GM06990 (cell line): ENCODE data around the gene PTGES.
A peak's percentile ranks its signal among the peaks of the same experiment; 100 is the strongest.
"Not testable (repeated sequence)": the region's sequence is repeated elsewhere in the genome, so short reads cannot be mapped to it uniquely, and the experiment has no call there.

Experiments
- DNase-seq: peaks from one replicate; pipeline ENCODE4 v3.0.0-alpha.2; 2011; ENCODE audit not compliant: insufficient read length; ENCODE audit errors: extremely low read depth
- H3K27me3 ChIP-seq: replicated peaks from 2 replicates; pipeline ENCODE4 v1.6.0; 2011; ENCODE audit warnings: low read length; ENCODE audit not compliant: control insufficient read depth, insufficient read depth
- H3K36me3 ChIP-seq: 2 replicates; pipeline ENCODE4 v1.5.1; 2011; ENCODE audit warnings: low read length; ENCODE audit not compliant: control insufficient read depth, insufficient read depth
- H3K4me3 ChIP-seq: replicated peaks from 2 replicates; pipeline ENCODE4 v1.5.1; 2011; ENCODE audit warnings: low read depth, mild to moderate bottlenecking, control low read depth, low read length
- TF ChIP-seq, protein P1 (sequence below): IDR thresholded peaks from 2 replicates; pipeline ENCODE4 v1.5.1; 2011; ENCODE audit warnings: low read length, control low read depth, mild to moderate bottlenecking, inconsistent platforms; ENCODE audit not compliant: insufficient read depth, poor library complexity, severe bottlenecking

PTGES gene

DNA sequence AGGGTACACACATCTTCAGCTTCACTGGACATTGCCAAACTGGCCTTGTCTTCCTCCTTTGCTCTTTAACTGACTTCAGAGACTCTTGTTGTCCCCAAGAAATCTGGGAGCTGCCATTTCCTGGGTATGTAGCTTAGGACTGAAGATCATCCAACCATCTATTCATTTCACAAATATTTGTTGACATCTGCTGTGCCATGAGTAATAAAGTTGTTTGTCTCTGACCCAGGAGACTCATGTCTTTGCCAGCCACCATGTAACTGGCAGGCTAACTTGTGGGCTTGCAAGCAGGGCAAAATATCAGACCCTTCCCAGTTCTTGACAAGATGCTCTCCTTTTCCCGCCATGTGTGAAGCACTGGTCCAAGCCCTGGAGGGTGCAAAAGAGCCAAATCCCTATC is 33.0 kb upstream of the PTGES start:
- TF ChIP-seq, protein P1, sequence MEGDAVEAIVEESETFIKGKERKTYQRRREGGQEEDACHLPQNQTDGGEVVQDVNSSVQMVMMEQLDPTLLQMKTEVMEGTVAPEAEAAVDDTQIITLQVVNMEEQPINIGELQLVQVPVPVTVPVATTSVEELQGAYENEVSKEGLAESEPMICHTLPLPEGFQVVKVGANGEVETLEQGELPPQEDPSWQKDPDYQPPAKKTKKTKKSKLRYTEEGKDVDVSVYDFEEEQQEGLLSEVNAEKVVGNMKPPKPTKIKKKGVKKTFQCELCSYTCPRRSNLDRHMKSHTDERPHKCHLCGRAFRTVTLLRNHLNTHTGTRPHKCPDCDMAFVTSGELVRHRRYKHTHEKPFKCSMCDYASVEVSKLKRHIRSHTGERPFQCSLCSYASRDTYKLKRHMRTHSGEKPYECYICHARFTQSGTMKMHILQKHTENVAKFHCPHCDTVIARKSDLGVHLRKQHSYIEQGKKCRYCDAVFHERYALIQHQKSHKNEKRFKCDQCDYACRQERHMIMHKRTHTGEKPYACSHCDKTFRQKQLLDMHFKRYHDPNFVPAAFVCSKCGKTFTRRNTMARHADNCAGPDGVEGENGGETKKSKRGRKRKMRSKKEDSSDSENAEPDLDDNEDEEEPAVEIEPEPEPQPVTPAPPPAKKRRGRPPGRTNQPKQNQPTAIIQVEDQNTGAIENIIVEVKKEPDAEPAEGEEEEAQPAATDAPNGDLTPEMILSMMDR: no peak
- Histone ChIP-seq H3K36me3 (no peaks in the 10 kb centered on the region), H3K27me3 (no peaks in the 10 kb centered on the region), H3K4me3 (no peak overlapping the region)
- no peak for DNase-seq

DNA sequence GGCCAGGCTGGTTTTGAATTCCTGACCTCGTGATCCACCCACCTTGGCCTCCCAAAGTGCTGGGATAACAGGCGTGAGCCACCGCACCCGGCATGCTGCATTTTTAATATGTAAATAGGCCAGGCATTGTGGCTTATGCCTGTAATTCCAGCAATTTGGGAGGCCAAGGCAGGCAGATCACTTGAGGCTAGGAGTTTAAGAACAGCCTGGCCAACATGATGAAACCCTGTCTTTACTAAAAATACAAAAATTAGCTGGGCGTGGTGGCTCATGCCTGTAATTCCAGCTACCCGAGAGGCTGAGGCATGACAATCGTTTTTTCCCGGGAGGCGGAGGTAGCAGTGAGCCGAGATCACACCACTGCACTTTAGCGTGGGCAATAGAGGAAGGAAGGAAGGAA is 32.1 kb upstream of the PTGES start:
- not testable (repeated sequence) for H3K4me3 ChIP-seq, DNase-seq, H3K36me3 ChIP-seq, H3K27me3 ChIP-seq

DNA sequence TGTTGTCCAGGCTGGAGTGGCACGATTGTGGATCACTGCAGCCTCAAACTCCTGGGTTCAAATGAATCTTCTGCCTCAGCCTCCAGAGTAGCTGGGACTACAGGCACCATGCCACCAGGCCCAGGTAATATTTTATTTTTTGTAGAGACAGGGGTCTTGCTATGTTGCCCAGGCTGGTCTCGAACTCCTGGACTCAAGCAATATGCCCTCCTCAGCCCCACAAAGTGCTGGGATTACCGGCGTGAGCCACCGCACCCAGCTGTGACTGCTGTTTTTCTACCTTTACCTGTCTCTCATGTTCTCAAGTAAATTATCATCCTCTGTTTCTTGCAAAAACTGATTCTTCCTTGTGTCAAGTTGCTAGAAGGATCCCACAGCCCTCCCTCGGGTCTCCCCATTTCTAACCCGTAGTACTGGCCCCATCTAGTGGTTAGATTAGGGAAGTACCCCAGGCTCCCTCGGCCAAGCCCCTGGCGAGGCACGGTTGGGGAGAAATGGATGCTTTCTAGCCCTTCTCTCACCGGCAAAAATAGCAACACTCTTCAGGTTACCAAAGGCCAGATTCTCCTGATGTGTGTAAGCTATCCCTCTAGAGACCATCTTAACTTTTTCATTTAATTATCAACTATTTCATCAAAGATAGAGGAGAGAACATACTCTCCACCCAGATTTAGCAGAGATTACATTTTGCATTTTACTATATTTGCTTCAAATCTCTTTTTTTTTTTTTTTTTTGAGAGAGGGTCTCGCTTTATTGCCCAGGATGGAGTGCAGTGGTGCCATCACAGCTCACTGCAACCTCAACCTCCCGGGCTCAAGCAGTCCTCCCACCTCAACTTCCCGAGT is 30.9 kb upstream of the PTGES start:
- no peak overlapping the region for H3K4me3 ChIP-seq
- DNase-seq: peak; percentile 35
- no peaks in the 10 kb centered on the region for H3K27me3 ChIP-seq
- TF ChIP-seq, protein P1: peak; percentile 86
- no peaks in the 10 kb centered on the region for H3K36me3 ChIP-seq

DNA sequence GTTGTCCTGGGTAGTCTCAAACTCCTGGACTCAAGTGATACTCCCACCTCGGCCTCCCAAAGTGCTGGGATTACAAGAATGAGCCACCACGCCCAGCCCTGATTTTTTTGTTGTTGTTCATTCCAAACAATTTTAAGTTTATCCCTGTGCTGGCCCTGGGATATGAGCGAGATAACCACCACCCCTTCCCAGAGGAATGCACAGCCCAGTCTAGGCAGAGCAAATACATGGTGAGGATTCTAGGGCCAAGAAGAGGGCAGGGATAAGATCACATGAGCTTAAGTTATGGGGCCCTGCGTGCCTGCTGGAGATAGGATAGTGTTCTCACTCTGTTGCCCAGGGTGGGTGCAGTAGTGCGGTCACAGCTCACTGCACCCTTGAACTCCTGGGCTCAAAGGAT is 29.1 kb upstream of the PTGES start:
- TF ChIP-seq, protein P1: no peak
- Histone ChIP-seq H3K27me3 (peaks cover 2% of the 10 kb centered on the region), H3K4me3 (no peak overlapping the region), H3K36me3 (no peaks in the 10 kb centered on the region)
- DNase-seq: no peak

DNA sequence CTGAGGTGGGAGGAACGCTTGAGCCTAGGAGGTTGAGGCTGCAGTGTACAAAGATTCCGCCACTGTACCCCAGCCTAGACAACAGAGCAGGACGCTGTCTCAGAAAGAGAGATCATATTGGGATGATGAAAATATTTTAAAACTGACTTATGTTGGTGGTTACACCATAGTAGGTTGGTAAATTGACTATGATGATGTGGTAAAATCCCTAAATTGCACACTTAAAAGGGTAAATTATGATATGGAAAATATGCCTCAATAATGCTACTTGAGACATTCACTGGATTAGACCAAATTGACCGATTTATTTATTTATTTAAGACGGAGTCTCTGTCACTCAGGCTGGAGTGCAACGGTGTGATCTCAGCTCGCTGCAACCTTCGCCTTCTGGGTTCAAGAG is 28.3 kb upstream of the PTGES start:
- no peak for DNase-seq
- TF ChIP-seq, protein P1: no peak
- Histone ChIP-seq H3K27me3 (peaks cover 2% of the 10 kb centered on the region), H3K4me3 (no peak overlapping the region), H3K36me3 (no peaks in the 10 kb centered on the region)

DNA sequence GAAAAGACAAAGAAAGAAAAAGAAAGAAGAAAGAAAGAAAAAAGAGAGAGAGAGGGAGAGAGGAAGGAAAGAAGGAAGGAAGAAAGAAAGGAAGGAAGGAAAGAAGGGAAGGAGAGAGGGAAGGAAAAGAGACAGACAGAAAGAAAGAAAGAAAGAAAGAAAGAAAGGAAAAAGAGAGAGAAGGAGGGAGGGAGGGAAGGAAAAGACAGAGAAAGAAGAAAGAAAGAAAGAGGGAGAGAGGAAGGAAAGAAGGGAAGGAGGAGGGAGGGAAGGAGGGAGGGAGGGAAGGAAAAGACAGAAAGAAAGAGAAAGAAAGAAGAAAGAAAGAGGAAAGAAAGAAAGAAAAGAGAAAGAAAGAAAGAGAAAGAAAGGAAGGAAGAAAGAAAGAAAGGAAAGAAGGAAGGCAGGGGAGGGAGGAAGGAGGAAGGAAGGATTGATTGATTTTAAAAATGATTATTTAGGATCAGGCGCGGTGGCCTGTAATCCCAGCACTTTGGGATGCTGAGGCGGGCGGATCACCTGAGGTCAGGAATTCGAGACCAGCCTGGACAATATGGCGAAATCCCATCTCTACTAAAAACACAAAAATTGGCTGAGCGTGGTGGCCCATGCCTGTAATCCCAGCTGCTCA is 26.8 kb upstream of the PTGES start:
- peaks cover 2% of the 10 kb centered on the region for H3K27me3 ChIP-seq
- TF ChIP-seq, protein P1: no peak
- no peak for DNase-seq

More for the DNA sequence above, 26.8 kb upstream of the PTGES start:
- Histone ChIP-seq H3K4me3 (no peak overlapping the region), H3K36me3 (no peaks in the 10 kb centered on the region)
